RWPE1 (cell line): ENCODE data around the gene TMEM44.

Experiments
- CTCF ChIA-PET: fragments of 350-600 bp; sonication (Branson Sonifier 250); formaldehyde crosslinking; extraction: SDS; loops from one replicate; lab custom pipeline; 2021; lab: Yijun Ruan, JAX
- POLR2A ChIA-PET: fragments of 400-600 bp; formaldehyde crosslinking; extraction: SDS; loops from one replicate; lab custom pipeline; 2020; ENCODE audit warnings: antibody characterized with exemption; ENCODE audit not compliant: low non-redundant PET; lab: Yijun Ruan, JAX
- DNase-seq: peaks from one replicate; pipeline ENCODE4 v3.0.0; 2012; ENCODE audit warnings: low spot score
- H3K27ac ChIP-seq: fragments of 450-650 bp; 2 replicates; pipeline ENCODE4 v1.5.1; 2017
- TF ChIP-seq, protein P1 (sequence below): fragments of 450-650 bp; conservative IDR thresholded peaks from 2 replicates; pipeline ENCODE4 v1.5.1; 2017; ENCODE audit warnings: low read depth, mild to moderate bottlenecking

The TMEM44 gene

DNA sequence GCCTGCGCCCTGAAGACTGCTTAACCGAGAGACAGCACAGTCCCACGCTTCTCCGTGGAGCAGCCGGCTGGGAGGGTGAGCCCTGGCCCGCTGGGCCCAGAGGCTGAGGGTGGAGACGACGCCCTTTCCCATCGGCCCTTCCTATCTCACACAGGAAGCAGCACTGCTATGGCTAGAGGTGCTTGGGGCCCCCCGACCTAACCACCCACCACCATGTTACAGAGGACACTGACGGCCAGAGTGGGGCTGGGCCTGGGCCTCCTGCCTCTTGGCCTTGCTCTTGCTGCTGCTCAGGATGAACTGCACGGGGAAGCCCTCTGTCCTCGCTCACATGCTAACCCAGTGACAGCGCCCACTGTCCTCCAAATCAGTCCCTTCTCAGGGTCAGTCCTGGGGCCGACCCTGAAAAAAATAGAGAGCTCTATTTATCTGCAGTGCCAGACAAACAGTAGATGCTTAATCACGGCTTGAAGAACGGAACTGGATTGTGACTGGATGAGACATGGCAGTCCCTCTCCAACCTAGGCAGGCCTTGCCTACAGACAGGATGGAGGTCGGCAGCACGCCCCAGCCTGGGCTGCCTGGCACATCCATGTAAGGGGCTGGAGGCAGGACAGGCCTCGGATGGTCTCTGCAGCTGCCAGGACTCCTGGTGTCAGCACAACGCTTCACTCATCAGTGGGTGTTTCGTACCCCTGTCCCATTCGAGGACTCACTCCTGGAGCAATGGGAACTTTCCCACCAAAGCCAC is 14.2 kb downstream of the TMEM44 start:
- H3K27ac ChIP-seq, result peak overlapping the region; percentile 5; the same call in 1 of the 2 replicates
- TF ChIP-seq, protein P1, sequence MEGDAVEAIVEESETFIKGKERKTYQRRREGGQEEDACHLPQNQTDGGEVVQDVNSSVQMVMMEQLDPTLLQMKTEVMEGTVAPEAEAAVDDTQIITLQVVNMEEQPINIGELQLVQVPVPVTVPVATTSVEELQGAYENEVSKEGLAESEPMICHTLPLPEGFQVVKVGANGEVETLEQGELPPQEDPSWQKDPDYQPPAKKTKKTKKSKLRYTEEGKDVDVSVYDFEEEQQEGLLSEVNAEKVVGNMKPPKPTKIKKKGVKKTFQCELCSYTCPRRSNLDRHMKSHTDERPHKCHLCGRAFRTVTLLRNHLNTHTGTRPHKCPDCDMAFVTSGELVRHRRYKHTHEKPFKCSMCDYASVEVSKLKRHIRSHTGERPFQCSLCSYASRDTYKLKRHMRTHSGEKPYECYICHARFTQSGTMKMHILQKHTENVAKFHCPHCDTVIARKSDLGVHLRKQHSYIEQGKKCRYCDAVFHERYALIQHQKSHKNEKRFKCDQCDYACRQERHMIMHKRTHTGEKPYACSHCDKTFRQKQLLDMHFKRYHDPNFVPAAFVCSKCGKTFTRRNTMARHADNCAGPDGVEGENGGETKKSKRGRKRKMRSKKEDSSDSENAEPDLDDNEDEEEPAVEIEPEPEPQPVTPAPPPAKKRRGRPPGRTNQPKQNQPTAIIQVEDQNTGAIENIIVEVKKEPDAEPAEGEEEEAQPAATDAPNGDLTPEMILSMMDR, result no peak
- CTCF ChIA-PET, result interaction anchor here (0.6 kb wide), 1 partner anchor 8 kb away, joined by 3 read pairs; no protein-coding TSS in a partner anchor
- POLR2A ChIA-PET, result no interaction called here
- no peak for DNase-seq

DNA sequence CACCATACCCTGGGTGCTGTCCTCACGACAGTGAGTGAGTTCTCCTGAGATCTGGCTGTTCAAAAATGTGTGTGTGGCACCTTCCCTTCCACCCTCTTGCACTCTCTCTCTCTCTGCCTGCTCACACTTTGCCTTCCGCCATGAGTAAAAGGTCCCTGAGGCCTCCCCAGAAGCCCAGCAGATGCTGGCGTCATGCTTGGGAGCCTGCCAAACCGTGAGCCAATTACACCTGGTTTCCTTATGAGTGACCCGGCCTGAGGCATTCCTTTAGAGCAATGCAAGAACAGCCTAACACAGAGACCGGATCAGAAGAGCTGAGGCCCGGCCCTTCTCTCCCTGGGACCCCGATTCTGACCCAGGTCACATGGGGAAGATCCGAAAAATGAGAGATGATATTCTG is 15.4 kb downstream of the TMEM44 start:
- ChIA-PET CTCF (no interaction called here), POLR2A (no interaction called here)
- H3K27ac ChIP-seq, result peak overlapping the region; percentile 18
- DNase-seq, result peak; percentile 17
- TF ChIP-seq, protein P1, result no peak

DNA sequence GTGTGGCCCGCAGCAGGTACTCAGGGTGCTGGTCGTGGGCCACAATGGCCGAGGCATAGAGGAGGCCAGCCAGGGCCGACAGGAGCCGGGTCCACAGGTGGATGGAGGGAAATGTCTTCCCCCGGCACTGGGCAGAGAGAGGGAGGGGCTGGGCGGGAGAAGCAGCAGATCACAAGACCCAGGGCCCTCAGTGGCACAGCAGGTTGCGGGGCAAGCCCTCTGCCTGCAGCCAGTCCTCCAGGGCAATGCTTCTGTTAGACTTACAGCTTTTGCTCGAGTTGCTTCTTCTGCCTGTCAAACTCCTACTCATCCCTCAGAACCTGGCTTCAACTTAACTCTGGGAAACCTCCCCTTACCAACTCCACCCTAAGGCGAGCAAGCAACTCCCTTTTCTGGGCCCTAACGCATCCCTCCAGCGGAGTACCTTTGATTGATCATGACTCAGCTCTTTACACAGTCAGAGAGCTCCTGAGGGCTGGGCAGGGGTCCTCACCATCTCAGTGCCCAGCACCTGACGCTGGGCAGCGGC is 16.0 kb downstream of the TMEM44 start:
- peak overlapping the region; percentile 18 for H3K27ac ChIP-seq
- ChIA-PET POLR2A (no interaction called here), CTCF (no interaction called here)
- no peak for DNase-seq
- TF ChIP-seq, protein P1, result no peak

DNA sequence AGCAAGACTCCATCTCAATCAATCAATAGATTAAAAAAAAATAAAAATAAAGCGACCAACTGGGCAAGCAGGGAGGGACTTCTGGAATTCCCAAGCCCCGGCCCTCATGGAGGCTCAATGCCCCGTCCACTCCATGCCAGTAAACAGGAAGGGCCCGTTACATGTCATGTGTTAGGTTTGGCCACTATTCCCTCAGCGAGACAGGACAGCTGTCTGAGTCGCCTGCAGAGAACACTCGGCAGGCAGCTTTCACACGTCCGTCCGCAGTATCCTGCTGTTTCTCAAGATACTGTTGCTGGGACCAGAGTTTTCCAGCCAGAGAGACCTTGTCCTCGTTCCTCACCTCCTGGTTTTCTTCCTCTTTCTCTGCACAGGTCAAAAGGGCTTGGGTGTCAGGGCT is 18.0 kb downstream of the TMEM44 start:
- ChIA-PET CTCF (no interaction called here), POLR2A (no interaction called here)
- no peak for DNase-seq
- no peak overlapping the region for H3K27ac ChIP-seq
- TF ChIP-seq, protein P1, result no peak

DNA sequence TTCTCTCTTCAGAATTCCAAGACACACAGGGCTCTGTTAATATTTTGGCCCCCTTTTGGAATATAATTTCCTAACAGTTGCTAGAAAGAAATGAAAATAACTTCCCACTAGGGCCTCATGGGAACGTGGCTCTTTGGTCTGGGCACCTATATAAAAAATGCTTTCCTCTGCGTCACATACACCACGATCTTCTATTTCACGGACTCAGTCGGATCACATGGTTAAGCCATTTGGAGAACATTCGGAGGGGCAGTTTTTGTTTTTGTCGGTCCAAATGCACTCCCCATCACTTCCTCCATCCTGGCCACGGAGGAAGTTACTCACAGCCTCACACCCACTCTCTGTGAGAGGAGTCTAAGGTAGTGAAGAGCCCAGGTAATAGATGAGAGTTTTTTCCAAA is 21.0 kb downstream of the TMEM44 start:
- CTCF ChIA-PET, result no interaction called here
- POLR2A ChIA-PET, result no interaction called here
- H3K27ac ChIP-seq, result no peak overlapping the region
- DNase-seq, result no peak
- TF ChIP-seq, protein P1, result no peak

DNA sequence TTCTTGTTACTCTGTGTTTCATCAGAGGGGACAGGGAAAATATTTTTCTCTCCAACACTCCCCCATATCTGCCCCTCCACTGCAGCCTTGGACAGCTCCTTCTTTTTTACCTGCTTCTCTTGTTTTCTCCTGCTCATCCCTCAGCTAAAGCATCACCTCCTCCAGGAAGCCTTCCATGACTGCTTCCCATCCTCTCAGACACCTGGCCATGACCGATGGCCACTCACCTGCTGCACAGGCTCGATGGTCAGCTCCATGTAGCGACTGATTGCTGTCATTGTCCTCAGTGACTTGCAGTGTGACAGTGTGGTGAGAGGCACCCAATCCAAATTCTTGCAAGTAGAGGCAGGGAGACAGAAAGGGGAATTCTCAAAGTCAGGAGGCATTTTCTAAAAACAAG is 22.5 kb downstream of the TMEM44 start:
- no peak for DNase-seq
- H3K27ac ChIP-seq, result no peak overlapping the region
- ChIA-PET CTCF (interaction anchor here (0.6 to 0.7 kb wide), 3 partner anchors 8 to 267 kb away, joined by 3 read pairs; no protein-coding TSS in a partner anchor), POLR2A (no interaction called here)
- TF ChIP-seq, protein P1, result no peak
